ENCODE results near the gene GNAZ. TPM values are rescaled to one million over a fixed set of nuclear protein-coding genes. Genes with fewer than 3 reads are reported as not detected.

GNAZ gene
- total RNA-seq, 1 donor from 2014 or later = under 0.01 TPM

GRCh38 chr22:23101524-23101923 lies 31.2 kb downstream of the GNAZ start:
- FAIRE-seq (no peak), DNase-seq (ENCODE audit: low read depth) (no peak)
- no peak for TF ChIP-seq CTCF (IDR thresholded peaks at IDR 0.05; ENCODE audit: insufficient read depth, low read length, severe bottlenecking)
- no peaks in the 10 kb centered on the region for H3K36me3 ChIP-seq (ENCODE audit: control insufficient read depth, insufficient read depth, low read length)
- no peaks in the 10 kb centered on the region for H3K27me3 ChIP-seq (ENCODE audit: control insufficient read depth, insufficient read depth, low read length)
- H3K4me3 ChIP-seq (ENCODE audit: low read depth, low read length) = no peak overlapping the region

GRCh38 chr22:23102002-23102655 lies 31.8 kb downstream of the GNAZ start:
- FAIRE-seq = no peak
- H3K27me3 ChIP-seq (ENCODE audit: control insufficient read depth, insufficient read depth, low read length) = no peaks in the 10 kb centered on the region

GRCh38 chr22:23102776-23103175 lies 32.5 kb downstream of the GNAZ start:
- Histone ChIP-seq H3K4me3 (ENCODE audit: low read depth, low read length) (no peak overlapping the region), H3K36me3 (ENCODE audit: control insufficient read depth, insufficient read depth, low read length) (no peaks in the 10 kb centered on the region), H3K27me3 (ENCODE audit: control insufficient read depth, insufficient read depth, low read length) (no peaks in the 10 kb centered on the region)
- no peak for TF ChIP-seq CTCF (IDR thresholded peaks at IDR 0.05; ENCODE audit: insufficient read depth, low read length, severe bottlenecking)
- no peak for FAIRE-seq
- DNase-seq (ENCODE audit: low read depth) = no peak

More at GRCh38 chr22:23102002-23102655, 31.8 kb downstream of the GNAZ start:
- no peaks in the 10 kb centered on the region for H3K36me3 ChIP-seq (ENCODE audit: control insufficient read depth, insufficient read depth, low read length)
- no peak overlapping the region for H3K4me3 ChIP-seq (ENCODE audit: low read depth, low read length)
- no peak for DNase-seq (ENCODE audit: low read depth)
- TF ChIP-seq CTCF (IDR thresholded peaks at IDR 0.05; ENCODE audit: insufficient read depth, low read length, severe bottlenecking) = no peak

- FAIRE-seq = no peak
- no peak overlapping the region for H3K4me3 ChIP-seq (ENCODE audit: low read depth, low read length)
- no peaks in the 10 kb centered on the region for H3K36me3 ChIP-seq (ENCODE audit: control insufficient read depth, insufficient read depth, low read length)
- TF ChIP-seq CTCF (IDR thresholded peaks at IDR 0.05; ENCODE audit: insufficient read depth, low read length, severe bottlenecking) = no peak
- no peak for DNase-seq (ENCODE audit: low read depth)
- H3K27me3 ChIP-seq (ENCODE audit: control insufficient read depth, insufficient read depth, low read length) = no peaks in the 10 kb centered on the region
These were observed 33.1 kb downstream of the GNAZ start for GRCh38 chr22:23103199-23103954.

- H3K4me3 ChIP-seq (ENCODE audit: low read depth, low read length) = no peak overlapping the region
- DNase-seq (ENCODE audit: low read depth) (no peak), FAIRE-seq (no peak)
- H3K27me3 ChIP-seq (ENCODE audit: control insufficient read depth, insufficient read depth, low read length) = no peaks in the 10 kb centered on the region
- no peak for TF ChIP-seq CTCF (IDR thresholded peaks at IDR 0.05; ENCODE audit: insufficient read depth, low read length, severe bottlenecking)
- no peaks in the 10 kb centered on the region for H3K36me3 ChIP-seq (ENCODE audit: control insufficient read depth, insufficient read depth, low read length)
These were observed 34.1 kb downstream of the GNAZ start for GRCh38 chr22:23104187-23104971.
